HEK293 (cell line): Measurements from ENCODE around the gene ZNF608.

ENCODE experiments used
- BCL11A ChIP-seq: fragments of 450-650 bp; formaldehyde crosslinking; IDR thresholded peaks from 2 replicates; pipeline ENCODE4 v1.5.1; 2016; ENCODE audit warnings: low read depth, missing biosample characterization, missing genetic modification characterization
- EGR2 ChIP-seq: fragments of 450-650 bp; formaldehyde crosslinking; IDR thresholded peaks from 2 replicates; pipeline ENCODE4 v1.5.1; 2016; ENCODE audit warnings: low read depth, missing biosample characterization, missing genetic modification characterization
- GFI1B ChIP-seq: fragments of 450-650 bp; formaldehyde crosslinking; IDR thresholded peaks from 2 replicates; pipeline ENCODE4 v1.5.1; 2016; ENCODE audit warnings: missing biosample characterization, missing genetic modification characterization
- GLIS1 ChIP-seq: fragments of 450-650 bp; formaldehyde crosslinking; IDR thresholded peaks from 2 replicates; pipeline ENCODE4 v1.5.1; 2016; ENCODE audit warnings: missing biosample characterization, missing genetic modification characterization
- GLIS2 ChIP-seq: fragments of 450-650 bp; formaldehyde crosslinking; IDR thresholded peaks from 2 replicates; pipeline ENCODE4 v1.5.1; 2016; ENCODE audit warnings: missing biosample characterization, missing genetic modification characterization
- HOXC10 ChIP-seq: sonication (generic); formaldehyde crosslinking; IDR thresholded peaks from 2 replicates; pipeline ENCODE4 v1.8.1; 2023; ENCODE audit warnings: mild to moderate bottlenecking, missing genetic modification reagents
- KLF10 ChIP-seq: fragments of 450-650 bp; IDR thresholded peaks from 2 replicates; pipeline ENCODE4 v1.5.1; 2018; ENCODE audit warnings: missing biosample characterization, mild to moderate bottlenecking, missing genetic modification characterization
- KLF16 ChIP-seq: fragments of 450-650 bp; formaldehyde crosslinking; IDR thresholded peaks from 2 replicates; pipeline ENCODE4 v1.5.1; 2017; ENCODE audit warnings: missing biosample characterization, missing genetic modification characterization
- KLF7 ChIP-seq: fragments of 450-650 bp; formaldehyde crosslinking; IDR thresholded peaks from 2 replicates; pipeline ENCODE4 v1.5.1; 2016; ENCODE audit warnings: missing biosample characterization, missing genetic modification characterization, borderline replicate concordance
- MEIS1 ChIP-seq: sonication (generic); formaldehyde crosslinking; IDR thresholded peaks from 2 replicates; pipeline ENCODE4 v1.8.1; 2022; ENCODE audit warnings: missing genetic modification reagents, mild to moderate bottlenecking, borderline replicate concordance
- OSR2 ChIP-seq: fragments of 450-650 bp; formaldehyde crosslinking; IDR thresholded peaks from 2 replicates; pipeline ENCODE4 v1.5.1; 2016; ENCODE audit warnings: missing biosample characterization, missing genetic modification characterization
- RBAK ChIP-seq: fragments of 450-650 bp; formaldehyde crosslinking; IDR thresholded peaks from 2 replicates; pipeline ENCODE4 v1.5.1; 2016; ENCODE audit warnings: missing biosample characterization, missing genetic modification characterization
- YY2 ChIP-seq: fragments of 450-650 bp; formaldehyde crosslinking; IDR thresholded peaks from 2 replicates; pipeline ENCODE4 v1.5.1; 2016; ENCODE audit warnings: missing biosample characterization, missing genetic modification characterization
- ZBTB20 ChIP-seq: fragments of 450-650 bp; formaldehyde crosslinking; IDR thresholded peaks from 2 replicates; pipeline ENCODE4 v1.5.1; 2016; ENCODE audit warnings: missing biosample characterization, missing genetic modification characterization
- ZBTB8A ChIP-seq: fragments of 450-650 bp; formaldehyde crosslinking; IDR thresholded peaks from 2 replicates; pipeline ENCODE4 v1.5.1; 2016; ENCODE audit warnings: missing biosample characterization, missing genetic modification characterization
- ZFP41 ChIP-seq: fragments of 450-650 bp; formaldehyde crosslinking; IDR thresholded peaks from 2 replicates; pipeline ENCODE4 v1.5.1; 2016; ENCODE audit warnings: missing biosample characterization, missing genetic modification characterization, borderline replicate concordance
- ZNF157 ChIP-seq: fragments of 450-650 bp; formaldehyde crosslinking; IDR thresholded peaks from 2 replicates; pipeline ENCODE4 v1.5.1; 2016; ENCODE audit warnings: missing biosample characterization, missing genetic modification characterization
- ZNF169 ChIP-seq: fragments of 450-650 bp; formaldehyde crosslinking; IDR thresholded peaks from 2 replicates; pipeline ENCODE4 v1.5.1; 2016; ENCODE audit warnings: missing biosample characterization, missing genetic modification characterization
- ZNF174 ChIP-seq: fragments of 450-650 bp; formaldehyde crosslinking; IDR thresholded peaks from 2 replicates; pipeline ENCODE4 v1.5.0; 2017; ENCODE audit warnings: missing biosample characterization, mild to moderate bottlenecking, missing genetic modification characterization
- ZNF19 ChIP-seq: fragments of 450-650 bp; formaldehyde crosslinking; IDR thresholded peaks from 2 replicates; pipeline ENCODE4; 2016; ENCODE audit warnings: missing biosample characterization, missing genetic modification characterization, low read depth
- ZNF221 ChIP-seq: fragments of 450-650 bp; formaldehyde crosslinking; IDR thresholded peaks from 2 replicates; pipeline ENCODE4 v1.5.1; 2017; ENCODE audit warnings: missing biosample characterization, missing genetic modification characterization, borderline replicate concordance
- ZNF223 ChIP-seq: fragments of 450-650 bp; formaldehyde crosslinking; IDR thresholded peaks from 2 replicates; pipeline ENCODE4 v1.5.1; 2016; ENCODE audit warnings: missing biosample characterization, missing genetic modification characterization
- ZNF302 ChIP-seq: fragments of 450-650 bp; formaldehyde crosslinking; IDR thresholded peaks from 2 replicates; pipeline ENCODE4 v1.5.1; 2016; ENCODE audit warnings: missing biosample characterization, missing genetic modification characterization, low read depth
- ZNF433 ChIP-seq: fragments of 450-650 bp; formaldehyde crosslinking; IDR thresholded peaks from 2 replicates; pipeline ENCODE4 v1.5.1; 2016; ENCODE audit warnings: missing biosample characterization, missing genetic modification characterization, low read depth
- ZNF48 ChIP-seq: fragments of 450-650 bp; formaldehyde crosslinking; IDR thresholded peaks from 2 replicates; pipeline ENCODE4 v1.5.1; 2016; ENCODE audit warnings: missing biosample characterization, missing genetic modification characterization
- ZNF501 ChIP-seq: fragments of 450-650 bp; formaldehyde crosslinking; IDR thresholded peaks from 2 replicates; pipeline ENCODE4 v1.5.1; 2016; ENCODE audit warnings: missing biosample characterization, missing genetic modification characterization
- ZNF521 ChIP-seq: fragments of 450-650 bp; formaldehyde crosslinking; IDR thresholded peaks from 2 replicates; pipeline ENCODE4 v1.5.1; 2017; ENCODE audit warnings: missing biosample characterization, mild to moderate bottlenecking, missing genetic modification characterization
- ZNF530 ChIP-seq: fragments of 450-650 bp; formaldehyde crosslinking; IDR thresholded peaks from 2 replicates; pipeline ENCODE4 v1.5.1; 2016; ENCODE audit warnings: low read depth, missing biosample characterization, missing genetic modification characterization
- ZNF544 ChIP-seq: fragments of 450-650 bp; formaldehyde crosslinking; IDR thresholded peaks from 2 replicates; pipeline ENCODE4 v1.5.0; 2017; ENCODE audit warnings: missing biosample characterization, missing genetic modification characterization
- ZNF660 ChIP-seq: fragments of 450-650 bp; IDR thresholded peaks from 2 replicates; pipeline ENCODE4 v1.5.1; 2018; ENCODE audit warnings: missing biosample characterization, mild to moderate bottlenecking, missing genetic modification characterization
- ZNF707 ChIP-seq: fragments of 450-650 bp; formaldehyde crosslinking; IDR thresholded peaks from 2 replicates; pipeline ENCODE4 v1.5.1; 2016; ENCODE audit warnings: missing biosample characterization, missing genetic modification characterization
- ZNF776 ChIP-seq: fragments of 450-650 bp; formaldehyde crosslinking; IDR thresholded peaks from 2 replicates; pipeline ENCODE4 v1.5.0; 2017; ENCODE audit warnings: missing biosample characterization, missing genetic modification characterization, borderline replicate concordance
- ZNF791 ChIP-seq: fragments of 450-650 bp; formaldehyde crosslinking; IDR thresholded peaks from 2 replicates; pipeline ENCODE4 v1.5.1; 2016; ENCODE audit warnings: missing biosample characterization, missing genetic modification characterization
- ZSCAN30 ChIP-seq: fragments of 450-650 bp; IDR thresholded peaks from 2 replicates; pipeline ENCODE4 v1.5.1; 2018; ENCODE audit warnings: missing biosample characterization, mild to moderate bottlenecking, missing genetic modification characterization, moderate library complexity
- ZXDB ChIP-seq: fragments of 450-650 bp; formaldehyde crosslinking; IDR thresholded peaks from 2 replicates; pipeline ENCODE4 v1.5.1; 2016; ENCODE audit warnings: missing biosample characterization, missing genetic modification characterization
- TF ChIP-seq, protein P1 (sequence below): fragments of 450-650 bp; formaldehyde crosslinking; IDR thresholded peaks from 2 replicates; pipeline ENCODE4; 2016; ENCODE audit warnings: missing biosample characterization, missing genetic modification characterization
- TF ChIP-seq, protein P2 (sequence below): fragments of 450-650 bp; formaldehyde crosslinking; IDR thresholded peaks from 2 replicates; pipeline ENCODE4 v1.5.0; 2017; ENCODE audit warnings: missing biosample characterization, missing genetic modification characterization, borderline replicate concordance
- TF ChIP-seq, protein P3 (sequence below): fragments of 450-650 bp; formaldehyde crosslinking; IDR thresholded peaks from 2 replicates; pipeline ENCODE4 v1.5.1; 2016; ENCODE audit warnings: missing biosample characterization, missing genetic modification characterization

Gene ZNF608

DNA sequence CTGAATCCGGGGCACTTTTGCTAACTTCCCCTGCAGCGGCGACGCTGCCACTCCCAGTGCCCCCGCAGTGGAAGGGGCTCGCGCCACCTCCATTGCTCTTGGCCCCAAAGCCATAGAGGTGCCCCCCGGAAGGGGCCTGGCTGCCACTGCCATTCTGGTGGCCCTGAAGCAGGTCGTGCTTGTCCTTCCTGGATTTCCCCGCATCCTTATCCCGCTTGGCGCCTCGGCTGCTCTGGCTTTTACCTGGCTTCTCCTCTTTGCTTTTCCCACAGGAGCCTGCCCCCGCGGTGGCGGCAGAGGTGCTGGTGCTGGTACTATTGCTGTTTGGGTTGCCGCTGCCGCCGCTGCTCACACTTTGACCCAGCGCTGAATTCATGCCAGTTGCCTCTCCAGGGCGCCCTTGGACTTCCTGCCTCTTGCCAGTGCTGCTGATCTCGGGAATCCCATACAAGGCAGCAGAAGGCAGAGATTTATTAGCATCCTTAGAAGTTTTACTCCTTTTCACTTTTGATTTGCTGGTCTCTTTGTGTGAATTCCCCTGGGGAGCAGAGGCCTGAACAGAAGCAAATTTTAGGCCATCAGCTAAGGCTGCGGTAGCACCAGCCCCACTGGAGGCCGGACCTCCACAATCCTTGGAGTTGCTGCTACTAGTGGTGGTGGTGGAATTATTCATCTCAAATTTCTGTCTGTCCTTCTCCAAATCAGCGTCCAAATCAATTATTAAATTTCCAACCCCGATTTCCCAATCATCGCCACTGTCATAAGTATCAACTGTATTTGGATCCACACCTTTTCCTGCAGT lies 2.1 kb downstream of the ZNF608 start (continued):
- no peak; the same call in 1 of the 2 replicates for TF ChIP-seq ZBTB20 (tag by site-specific recombination)
- TF ChIP-seq ZNF223 (tag by site-specific recombination) = no peak
- TF ChIP-seq KLF7 = no peak
- TF ChIP-seq ZNF169 = no peak
- TF ChIP-seq, protein P1, sequence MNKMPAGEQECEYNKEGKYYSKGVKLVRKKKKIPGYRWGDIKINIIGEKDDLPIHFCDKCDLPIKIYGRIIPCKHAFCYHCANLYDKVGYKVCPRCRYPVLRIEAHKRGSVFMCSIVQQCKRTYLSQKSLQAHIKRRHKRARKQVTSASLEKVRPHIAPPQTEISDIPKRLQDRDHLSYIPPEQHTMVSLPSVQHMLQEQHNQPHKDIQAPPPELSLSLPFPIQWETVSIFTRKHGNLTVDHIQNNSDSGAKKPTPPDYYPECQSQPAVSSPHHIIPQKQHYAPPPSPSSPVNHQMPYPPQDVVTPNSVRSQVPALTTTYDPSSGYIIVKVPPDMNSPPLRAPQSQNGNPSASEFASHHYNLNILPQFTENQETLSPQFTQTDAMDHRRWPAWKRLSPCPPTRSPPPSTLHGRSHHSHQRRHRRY (tag by site-specific recombination) = no peak
- TF ChIP-seq ZNF707 (tag by site-specific recombination) = no peak
- TF ChIP-seq ZNF544 = no peak
- TF ChIP-seq ZNF433 (tag by site-specific recombination) = no peak
- TF ChIP-seq RBAK (tag by site-specific recombination) = no peak
- TF ChIP-seq, protein P2, sequence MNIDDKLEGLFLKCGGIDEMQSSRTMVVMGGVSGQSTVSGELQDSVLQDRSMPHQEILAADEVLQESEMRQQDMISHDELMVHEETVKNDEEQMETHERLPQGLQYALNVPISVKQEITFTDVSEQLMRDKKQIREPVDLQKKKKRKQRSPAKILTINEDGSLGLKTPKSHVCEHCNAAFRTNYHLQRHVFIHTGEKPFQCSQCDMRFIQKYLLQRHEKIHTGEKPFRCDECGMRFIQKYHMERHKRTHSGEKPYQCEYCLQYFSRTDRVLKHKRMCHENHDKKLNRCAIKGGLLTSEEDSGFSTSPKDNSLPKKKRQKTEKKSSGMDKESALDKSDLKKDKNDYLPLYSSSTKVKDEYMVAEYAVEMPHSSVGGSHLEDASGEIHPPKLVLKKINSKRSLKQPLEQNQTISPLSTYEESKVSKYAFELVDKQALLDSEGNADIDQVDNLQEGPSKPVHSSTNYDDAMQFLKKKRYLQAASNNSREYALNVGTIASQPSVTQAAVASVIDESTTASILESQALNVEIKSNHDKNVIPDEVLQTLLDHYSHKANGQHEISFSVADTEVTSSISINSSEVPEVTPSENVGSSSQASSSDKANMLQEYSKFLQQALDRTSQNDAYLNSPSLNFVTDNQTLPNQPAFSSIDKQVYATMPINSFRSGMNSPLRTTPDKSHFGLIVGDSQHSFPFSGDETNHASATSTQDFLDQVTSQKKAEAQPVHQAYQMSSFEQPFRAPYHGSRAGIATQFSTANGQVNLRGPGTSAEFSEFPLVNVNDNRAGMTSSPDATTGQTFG (tag by site-specific recombination) = no peak
- TF ChIP-seq ZNF660 (tag by site-specific recombination) = peak; percentile 27; the same call in 1 of the 2 replicates
- no peak for TF ChIP-seq ZNF157 (tag by site-specific recombination)
- peak; percentile 42; the same call in 1 of the 2 replicates for TF ChIP-seq GLIS1 (tag by site-specific recombination)
- TF ChIP-seq ZNF791 (tag by site-specific recombination) = no peak
- TF ChIP-seq ZNF776 = no peak
- TF ChIP-seq ZFP41 = no peak
- TF ChIP-seq OSR2 (tag by site-specific recombination) = peak; percentile 94
- no peak for TF ChIP-seq ZNF48 (tag by site-specific recombination)
- TF ChIP-seq ZSCAN30 = 0 out of 2 replicates have a peak, but pooled peaks have one; percentile 12
- TF ChIP-seq HOXC10 (CRISPR knock-in tag) = no peak
- no peak for TF ChIP-seq ZNF302 (tag by site-specific recombination)
- no peak for TF ChIP-seq KLF10 (tag by site-specific recombination)
- TF ChIP-seq ZBTB8A (tag by site-specific recombination) = peak; percentile 13; the same call in 1 of the 2 replicates
- TF ChIP-seq, protein P3, sequence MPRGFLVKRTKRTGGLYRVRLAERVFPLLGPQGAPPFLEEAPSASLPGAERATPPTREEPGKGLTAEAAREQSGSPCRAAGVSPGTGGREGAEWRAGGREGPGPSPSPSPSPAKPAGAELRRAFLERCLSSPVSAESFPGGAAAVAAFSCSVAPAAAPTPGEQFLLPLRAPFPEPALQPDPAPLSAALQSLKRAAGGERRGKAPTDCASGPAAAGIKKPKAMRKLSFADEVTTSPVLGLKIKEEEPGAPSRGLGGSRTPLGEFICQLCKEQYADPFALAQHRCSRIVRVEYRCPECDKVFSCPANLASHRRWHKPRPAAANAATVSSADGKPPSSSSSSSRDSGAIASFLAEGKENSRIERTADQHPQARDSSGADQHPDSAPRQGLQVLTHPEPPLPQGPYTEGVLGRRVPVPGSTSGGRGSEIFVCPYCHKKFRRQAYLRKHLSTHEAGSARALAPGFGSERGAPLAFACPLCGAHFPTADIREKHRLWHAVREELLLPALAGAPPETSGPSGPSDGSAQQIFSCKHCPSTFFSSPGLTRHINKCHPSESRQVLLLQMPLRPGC = no peak; the same call in 1 of the 2 replicates
- peak; percentile 79 for TF ChIP-seq GFI1B
- TF ChIP-seq ZNF530 (tag by site-specific recombination) = no peak
- TF ChIP-seq YY2 (tag by site-specific recombination) = no peak
- peak; percentile 39 for TF ChIP-seq ZXDB (tag by site-specific recombination)
- peak; percentile 17; the same call in 1 of the 2 replicates for TF ChIP-seq EGR2
- no peak for TF ChIP-seq KLF16 (tag by site-specific recombination)
- TF ChIP-seq GLIS2 (tag by site-specific recombination) = peak; percentile 85
- no peak for TF ChIP-seq ZNF521 (tag by site-specific recombination)
- no peak for TF ChIP-seq ZNF19 (tag by site-specific recombination)
- no peak for TF ChIP-seq ZNF174
- TF ChIP-seq ZNF221 (tag by site-specific recombination) = no peak
- TF ChIP-seq BCL11A (tag by site-specific recombination) = no peak
- TF ChIP-seq MEIS1 (CRISPR knock-in tag) = no peak
- no peak; the same call in 1 of the 2 replicates for TF ChIP-seq ZNF501 (tag by site-specific recombination)
